HepG2 (cell line): ENCODE results near the gene FITM1. TPM values are rescaled to one million over a fixed set of nuclear protein-coding genes. Genes with fewer than 3 reads are reported as not detected.

Experiments
- ATF1 ChIP-seq: IDR thresholded peaks from 2 replicates; pipeline ENCODE4 v1.6.1; 2016; ENCODE audit warnings: mild to moderate bottlenecking, control low read depth
- BCL6 ChIP-seq: IDR thresholded peaks from 2 replicates; pipeline ENCODE4 v1.6.1; 2016; ENCODE audit warnings: missing genetic modification reagents, missing compliant biosample characterization
- DDIT3 ChIP-seq: sonication (generic); formaldehyde crosslinking; IDR thresholded peaks from 2 replicates; pipeline ENCODE4 v1.4.0; 2020; ENCODE audit warnings: mild to moderate bottlenecking, missing genetic modification reagents
- FUBP1 ChIP-seq: sonication (generic); formaldehyde crosslinking; IDR thresholded peaks from 2 replicates; pipeline ENCODE4 v1.5.1; 2020; ENCODE audit warnings: missing genetic modification reagents, mild to moderate bottlenecking, borderline replicate concordance
- HNRNPH1 ChIP-seq: fragments of 200-400 bp; formaldehyde crosslinking; optimal IDR thresholded peaks from 2 replicates; pipeline ENCODE3; 2017; ENCODE audit warnings: mild to moderate bottlenecking, low read depth, low read length
- LCORL ChIP-seq, 2 experiments: fragments of 450-650 bp in 1 of 2; sonication (generic) in 1 of 2; formaldehyde crosslinking in 1 of 2; IDR thresholded peaks; 2 replicates each; pipeline versions ENCODE4 v1.5.0 to v1.6.1; 2017 to 2020; ENCODE audit warnings: antibody characterized with exemption in 1 of 2, missing genetic modification reagents in 1 of 2
- MLX ChIP-seq: IDR thresholded peaks from 2 replicates; pipeline ENCODE4 v1.6.1; 2016
- NFATC3 ChIP-seq: sonication (generic); formaldehyde crosslinking; IDR thresholded peaks from 2 replicates; pipeline ENCODE4 v1.5.1; 2020; ENCODE audit warnings: mild to moderate bottlenecking, missing genetic modification reagents
- NFIC ChIP-seq: IDR thresholded peaks from 2 replicates; pipeline ENCODE4 v1.6.1; 2012; ENCODE audit warnings: mild to moderate bottlenecking, low read length, inconsistent platforms
- NR2F1 ChIP-seq, 2 experiments: fragments of 450-650 bp in 1 of 2; formaldehyde crosslinking in 1 of 2; IDR thresholded peaks; 2 replicates each; pipeline versions ENCODE4 v1.5.0 to v1.6.1; 2016 to 2020; ENCODE audit warnings: mild to moderate bottlenecking in 1 of 2, missing compliant biosample characterization in 1 of 2, missing genetic modification reagents in 1 of 2, moderate library complexity in 1 of 2
- ONECUT2 ChIP-seq: sonication (generic); formaldehyde crosslinking; IDR thresholded peaks from 2 replicates; pipeline ENCODE4 v1.4.0; 2020; ENCODE audit warnings: missing genetic modification reagents
- RFX3 ChIP-seq: IDR thresholded peaks from 2 replicates; pipeline ENCODE4 v1.6.1; 2016; ENCODE audit warnings: missing biosample characterization, missing genetic modification reagents
- SCMH1 ChIP-seq: sonication (generic); formaldehyde crosslinking; IDR thresholded peaks from 2 replicates; pipeline ENCODE4 v1.9.0; 2021; ENCODE audit warnings: missing genetic modification reagents, mild to moderate bottlenecking, borderline replicate concordance
- THAP11 ChIP-seq: IDR thresholded peaks from 2 replicates; pipeline ENCODE4 v1.6.1; 2016; ENCODE audit warnings: missing biosample characterization, missing genetic modification reagents
- ZFP36L2 ChIP-seq: sonication (generic); formaldehyde crosslinking; IDR thresholded peaks from 2 replicates; pipeline ENCODE4 v1.4.0; 2020; ENCODE audit warnings: missing genetic modification reagents
- ZNF101 ChIP-seq: sonication (generic); formaldehyde crosslinking; IDR thresholded peaks from 2 replicates; pipeline ENCODE4 v1.4.0; 2020; ENCODE audit warnings: mild to moderate bottlenecking, low read depth, missing genetic modification reagents, borderline replicate concordance
- ZNF501 ChIP-seq: sonication (generic); formaldehyde crosslinking; IDR thresholded peaks from 2 replicates; pipeline ENCODE4 v1.5.1; 2020; ENCODE audit warnings: mild to moderate bottlenecking, moderate library complexity, missing genetic modification reagents
- ZSCAN30 ChIP-seq: sonication (generic); formaldehyde crosslinking; IDR thresholded peaks from 2 replicates; pipeline ENCODE4 v1.5.0; 2020; ENCODE audit warnings: mild to moderate bottlenecking, missing genetic modification reagents
- polyA plus RNA-seq, 8 experiments: library from polyadenylated mRNA; depleted of rRNA in 3 of 8; stranded (reverse) in 7 of 8; unstranded in 1 of 8; fragments of >200 nt; fragmentation: Illumina TruSeq in 4 of 8; extraction: Trizol in 4 of 8; gene quantifications; 2 replicates each; pipeline versions ENCODE4 v1.2.1 to v1.2.3, GENCODE V29; 2011 to 2016; ENCODE audit warnings: low read depth in 4 of 8, missing spikeins in 1 of 8, mixed read lengths in 1 of 8; ENCODE audit not compliant: insufficient read depth in 1 of 8
- total RNA-seq, 5 experiments: library from RNA; depleted of rRNA; stranded (reverse); fragments of >200 nt; fragmentation: Illumina TruSeq; extraction: Trizol; gene quantifications; 2 replicates each; pipeline ENCODE4 v1.2.3, GENCODE V29; 2016; ENCODE audit warnings: low read depth in 1 of 5
- TF ChIP-seq, protein P1 (sequence below): sonication (generic); formaldehyde crosslinking; IDR thresholded peaks from 2 replicates; pipeline ENCODE4 v1.4.0; 2020; ENCODE audit warnings: missing genetic modification reagents
- TF ChIP-seq, protein P2 (sequence below), 2 experiments: sonication (generic) in 1 of 2; formaldehyde crosslinking in 1 of 2; IDR thresholded peaks; 2 replicates each; pipeline versions ENCODE4 v1.4.0 to v1.6.1; 2018 to 2020; ENCODE audit warnings: missing genetic modification reagents in 2 of 2, borderline replicate concordance in 1 of 2, low read depth in 1 of 2, mild to moderate bottlenecking in 1 of 2, missing biosample characterization in 1 of 2

FITM1 gene
- total and polyA plus RNA-seq, 2 of the 13 experiments (the other 11 are each of a cell fraction or from before 2014, with no cell fraction given) = 2.7 to 5.8 TPM

GRCh38 chr14:24160850-24161804, 30.7 kb downstream of the FITM1 start, which contains the start of gene IRF9 (continued):
- no peak for TF ChIP-seq ZNF101 (CRISPR knock-in tag)
- TF ChIP-seq NFIC = peak; percentile 94; the same call in 1 of the 2 replicates
- no peak for TF ChIP-seq SCMH1
- TF ChIP-seq ZSCAN30 = peak; percentile 96
- TF ChIP-seq THAP11 (CRISPR knock-in tag) = peak; percentile 95
- peak; percentile 98 for TF ChIP-seq MLX
- TF ChIP-seq, protein P1, sequence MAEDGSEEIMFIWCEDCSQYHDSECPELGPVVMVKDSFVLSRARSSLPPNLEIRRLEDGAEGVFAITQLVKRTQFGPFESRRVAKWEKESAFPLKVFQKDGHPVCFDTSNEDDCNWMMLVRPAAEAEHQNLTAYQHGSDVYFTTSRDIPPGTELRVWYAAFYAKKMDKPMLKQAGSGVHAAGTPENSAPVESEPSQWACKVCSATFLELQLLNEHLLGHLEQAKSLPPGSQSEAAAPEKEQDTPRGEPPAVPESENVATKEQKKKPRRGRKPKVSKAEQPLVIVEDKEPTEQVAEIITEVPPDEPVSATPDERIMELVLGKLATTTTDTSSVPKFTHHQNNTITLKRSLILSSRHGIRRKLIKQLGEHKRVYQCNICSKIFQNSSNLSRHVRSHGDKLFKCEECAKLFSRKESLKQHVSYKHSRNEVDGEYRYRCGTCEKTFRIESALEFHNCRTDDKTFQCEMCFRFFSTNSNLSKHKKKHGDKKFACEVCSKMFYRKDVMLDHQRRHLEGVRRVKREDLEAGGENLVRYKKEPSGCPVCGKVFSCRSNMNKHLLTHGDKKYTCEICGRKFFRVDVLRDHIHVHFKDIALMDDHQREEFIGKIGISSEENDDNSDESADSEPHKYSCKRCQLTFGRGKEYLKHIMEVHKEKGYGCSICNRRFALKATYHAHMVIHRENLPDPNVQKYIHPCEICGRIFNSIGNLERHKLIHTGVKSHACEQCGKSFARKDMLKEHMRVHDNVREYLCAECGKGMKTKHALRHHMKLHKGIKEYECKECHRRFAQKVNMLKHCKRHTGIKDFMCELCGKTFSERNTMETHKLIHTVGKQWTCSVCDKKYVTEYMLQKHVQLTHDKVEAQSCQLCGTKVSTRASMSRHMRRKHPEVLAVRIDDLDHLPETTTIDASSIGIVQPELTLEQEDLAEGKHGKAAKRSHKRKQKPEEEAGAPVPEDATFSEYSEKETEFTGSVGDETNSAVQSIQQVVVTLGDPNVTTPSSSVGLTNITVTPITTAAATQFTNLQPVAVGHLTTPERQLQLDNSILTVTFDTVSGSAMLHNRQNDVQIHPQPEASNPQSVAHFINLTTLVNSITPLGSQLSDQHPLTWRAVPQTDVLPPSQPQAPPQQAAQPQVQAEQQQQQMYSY (CRISPR knock-in tag) = peak; percentile 71; the same call in 1 of the 2 replicates
- TF ChIP-seq NR2F1 (CRISPR knock-in tag; IDR thresholded peaks at IDR 0.05) = peak; percentile 75 to 93; a peak in 3 of 4 replicates
- no peak for TF ChIP-seq ONECUT2 (CRISPR knock-in tag)
- peak; percentile 95; the same call in 1 of the 2 replicates for TF ChIP-seq NFATC3
- TF ChIP-seq, protein P2, sequence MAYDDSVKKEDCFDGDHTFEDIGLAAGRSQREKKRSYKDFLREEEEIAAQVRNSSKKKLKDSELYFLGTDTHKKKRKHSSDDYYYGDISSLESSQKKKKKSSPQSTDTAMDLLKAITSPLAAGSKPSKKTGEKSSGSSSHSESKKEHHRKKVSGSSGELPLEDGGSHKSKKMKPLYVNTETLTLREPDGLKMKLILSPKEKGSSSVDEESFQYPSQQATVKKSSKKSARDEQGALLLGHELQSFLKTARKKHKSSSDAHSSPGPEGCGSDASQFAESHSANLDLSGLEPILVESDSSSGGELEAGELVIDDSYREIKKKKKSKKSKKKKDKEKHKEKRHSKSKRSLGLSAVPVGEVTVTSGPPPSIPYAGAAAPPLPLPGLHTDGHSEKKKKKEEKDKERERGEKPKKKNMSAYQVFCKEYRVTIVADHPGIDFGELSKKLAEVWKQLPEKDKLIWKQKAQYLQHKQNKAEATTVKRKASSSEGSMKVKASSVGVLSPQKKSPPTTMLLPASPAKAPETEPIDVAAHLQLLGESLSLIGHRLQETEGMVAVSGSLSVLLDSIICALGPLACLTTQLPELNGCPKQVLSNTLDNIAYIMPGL (CRISPR knock-in tag; IDR thresholded peaks at IDR 0.05; ENCODE audit: borderline replicate concordance in 1 of 2, low read depth in 1 of 2) = peak; percentile 96 to 100
- no peak; the same call in 1 of the 2 replicates for TF ChIP-seq LCORL (IDR thresholded peaks at IDR 0.05)
- peak; percentile 99 for TF ChIP-seq LCORL (CRISPR knock-in tag; IDR thresholded peaks at IDR 0.05)
- TF ChIP-seq ATF1 (CRISPR knock-in tag) = no peak
- no peak; the same call in 1 of the 2 replicates for TF ChIP-seq FUBP1
- no peak for TF ChIP-seq HNRNPH1
- peak; percentile 99 for TF ChIP-seq ZNF501 (CRISPR knock-in tag)
- peak; percentile 92 for TF ChIP-seq BCL6 (CRISPR knock-in tag)
- peak; percentile 87; the same call in 1 of the 2 replicates for TF ChIP-seq DDIT3 (CRISPR knock-in tag)
- peak; percentile 58; the same call in 1 of the 2 replicates for TF ChIP-seq RFX3
- peak; percentile 97 for TF ChIP-seq ZFP36L2 (CRISPR knock-in tag)
